HG02759 (cell line): ENCODE data around the gene CHST4.
A peak's percentile ranks its signal among the peaks of the same experiment; 100 is the strongest.
"Not testable (repeated sequence)": the region's sequence is repeated elsewhere in the genome, so short reads cannot be mapped to it uniquely, and the experiment has no call there.

Experiments used
- ATAC-seq: cut with Tn5 transposase; IDR thresholded peaks from one replicate; pipeline ENCODE4 v1.9.1; 2021; ENCODE audit warnings: mild to moderate bottlenecking, moderate library complexity; ENCODE audit not compliant: unreplicated experiment

The CHST4 gene

DNA sequence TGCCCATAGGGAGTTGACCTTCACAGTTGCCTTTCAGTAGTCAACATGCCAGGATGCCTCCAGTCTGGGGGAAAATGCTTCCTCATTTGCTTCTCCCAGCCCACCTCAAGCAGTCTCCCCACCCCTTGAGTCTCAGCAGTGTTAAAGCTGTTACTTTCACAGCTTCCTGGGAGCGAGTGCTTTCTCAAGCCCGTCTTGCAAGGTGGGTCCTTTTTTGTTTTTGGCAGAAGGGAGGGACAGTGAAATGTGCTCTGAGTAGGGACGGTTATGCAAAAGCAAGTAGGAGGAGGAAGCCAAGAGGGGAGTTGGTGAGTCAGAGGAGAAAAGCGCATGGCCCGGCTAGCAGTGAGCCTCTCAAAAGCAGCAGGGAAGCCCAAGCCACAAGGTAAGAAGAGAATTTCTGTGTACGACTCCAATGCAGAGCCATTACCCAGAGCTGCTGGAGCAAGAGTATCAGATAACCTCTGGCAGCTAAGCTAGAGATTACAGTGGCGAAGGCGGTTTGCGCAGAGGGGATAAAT lies at the start of gene CHST4:
Gene CHST4 (plus strand): TSS at position 316 of the 521 bp plus-strand sequence. CDS start 10,252 bp downstream, outside the sequence.
- ATAC-seq, result no peak

DNA sequence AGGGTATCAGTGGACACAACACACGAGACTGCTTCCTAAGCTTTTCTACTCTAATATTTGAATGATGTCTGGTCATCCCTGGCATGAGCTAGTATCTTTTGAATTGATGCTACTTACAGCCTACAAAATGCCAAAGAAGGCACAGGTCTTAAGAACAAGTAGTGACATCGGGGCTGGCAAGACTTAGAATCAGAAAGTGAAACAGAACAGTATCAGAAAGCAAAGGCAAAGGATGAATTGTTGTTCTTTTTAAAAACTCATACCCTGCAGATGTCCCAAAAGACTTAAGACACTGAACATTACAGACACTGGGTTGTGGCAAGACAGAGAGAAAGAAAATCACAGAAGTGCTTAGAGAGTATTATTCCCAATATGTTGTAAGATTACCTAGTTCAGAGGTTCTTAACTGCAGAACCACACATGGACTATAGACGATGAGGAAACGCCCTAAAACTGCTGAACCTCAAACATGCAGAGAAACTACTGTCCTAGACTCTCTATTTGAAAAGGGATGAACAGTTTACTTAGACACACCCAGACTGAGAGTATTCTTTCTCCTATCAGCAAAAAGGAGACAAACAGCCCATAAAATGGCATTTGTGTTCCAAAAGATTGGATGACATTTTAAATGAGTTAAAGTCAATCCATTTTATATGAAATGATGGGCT lies 49.6 kb upstream of the CHST4 start:
- no peak for ATAC-seq

DNA sequence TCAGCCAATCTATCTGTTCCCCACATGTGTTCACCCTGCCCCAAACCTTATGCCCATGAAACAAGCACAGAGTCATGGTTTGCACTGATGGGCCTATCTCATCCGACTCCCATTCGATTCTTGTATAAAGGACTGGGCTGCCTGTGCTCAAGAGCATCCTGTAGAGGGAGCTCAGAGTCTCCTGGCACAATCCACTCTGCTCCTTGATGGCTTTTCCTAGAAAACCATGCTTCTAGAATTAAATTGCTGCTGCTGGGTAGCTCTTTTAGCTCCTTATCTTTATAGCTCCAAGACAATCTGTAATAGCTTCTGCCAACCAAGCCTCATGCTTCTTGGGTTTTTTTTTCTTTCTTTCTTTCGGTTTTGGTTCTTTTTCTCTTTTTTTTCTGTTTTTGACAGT lies 46.8 kb upstream of the CHST4 start:
- no peak for ATAC-seq

DNA sequence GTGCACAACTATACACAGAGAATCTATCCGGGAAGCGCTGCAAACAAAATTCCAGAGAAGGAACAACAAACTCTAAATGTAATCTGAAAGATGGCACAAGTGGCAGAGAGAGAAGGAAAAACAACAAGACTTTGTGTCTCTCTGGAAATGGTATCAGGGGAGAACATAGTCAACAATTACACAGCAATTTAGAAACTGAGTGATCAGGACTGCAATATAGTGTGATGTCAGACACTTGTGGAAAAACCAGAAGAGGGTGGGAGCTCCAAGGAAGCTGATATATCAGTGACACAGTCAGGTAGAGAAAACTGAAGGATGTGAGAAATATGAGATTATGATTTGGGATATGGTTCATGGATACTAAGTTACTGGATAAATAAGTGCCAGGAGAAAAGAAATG lies 45.3 kb upstream of the CHST4 start:
- no peak for ATAC-seq

DNA sequence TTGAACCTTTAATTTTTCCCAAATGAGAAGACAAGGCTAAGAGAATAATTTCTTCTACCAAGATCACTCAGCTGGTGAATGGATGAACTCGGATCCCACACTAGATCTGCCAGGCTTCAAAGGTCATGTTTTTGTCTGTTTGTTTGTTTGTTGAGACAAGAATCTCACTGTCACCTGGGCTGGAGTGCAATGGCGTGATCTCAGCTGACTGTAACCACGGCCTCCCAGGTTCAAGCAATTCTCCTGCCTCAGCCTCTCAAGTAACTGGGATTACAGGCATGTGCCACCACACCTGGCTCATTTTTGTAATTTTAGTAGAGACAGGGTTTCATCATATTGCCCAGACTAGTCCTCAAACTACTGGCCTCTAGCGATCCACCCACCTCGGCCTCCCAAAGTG lies 43.7 kb upstream of the CHST4 start:
- no peak for ATAC-seq

DNA sequence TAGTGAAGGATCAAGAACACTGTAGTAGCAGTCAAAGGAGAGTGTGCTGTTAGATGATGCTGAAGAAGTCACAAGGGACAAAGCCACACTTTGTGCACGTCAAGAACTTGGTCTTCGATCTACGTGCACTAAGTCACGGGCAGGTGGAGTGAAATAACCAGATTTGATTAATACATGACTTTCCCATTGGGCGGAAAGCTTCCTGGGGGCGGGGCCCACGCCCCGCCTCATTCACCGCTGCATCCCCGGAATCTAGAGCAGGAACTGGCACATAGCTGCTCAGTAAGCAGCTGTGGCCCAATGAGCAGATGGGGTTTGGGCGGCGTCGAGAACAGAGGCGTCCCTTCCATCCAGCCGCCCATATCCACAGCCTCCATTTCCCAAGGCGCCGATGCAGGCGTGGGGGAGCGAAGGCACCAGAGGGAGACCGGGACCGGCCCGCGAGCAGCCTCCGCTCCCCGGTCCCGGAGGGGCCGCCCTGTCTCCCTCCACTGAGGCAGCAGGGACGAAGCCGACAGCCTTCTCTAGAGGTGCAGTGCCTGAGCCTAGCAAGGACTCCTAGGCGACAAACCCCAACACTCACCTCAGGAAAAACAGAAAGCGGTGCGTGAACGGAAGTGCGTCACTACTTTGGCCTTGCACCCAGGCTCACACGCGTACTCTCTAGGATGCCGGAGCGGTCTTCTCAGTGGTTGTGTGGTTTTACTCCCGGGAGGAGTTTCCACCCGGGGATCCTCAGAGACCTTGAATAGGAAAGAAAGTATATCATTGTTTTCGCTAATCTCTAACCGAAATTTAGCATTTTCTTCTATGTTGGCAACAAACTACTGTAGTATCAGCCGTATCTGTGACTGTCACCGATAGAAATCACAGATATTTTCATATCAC lies 42.0 kb upstream of the CHST4 start:
- ATAC-seq, result peak; percentile 91

DNA sequence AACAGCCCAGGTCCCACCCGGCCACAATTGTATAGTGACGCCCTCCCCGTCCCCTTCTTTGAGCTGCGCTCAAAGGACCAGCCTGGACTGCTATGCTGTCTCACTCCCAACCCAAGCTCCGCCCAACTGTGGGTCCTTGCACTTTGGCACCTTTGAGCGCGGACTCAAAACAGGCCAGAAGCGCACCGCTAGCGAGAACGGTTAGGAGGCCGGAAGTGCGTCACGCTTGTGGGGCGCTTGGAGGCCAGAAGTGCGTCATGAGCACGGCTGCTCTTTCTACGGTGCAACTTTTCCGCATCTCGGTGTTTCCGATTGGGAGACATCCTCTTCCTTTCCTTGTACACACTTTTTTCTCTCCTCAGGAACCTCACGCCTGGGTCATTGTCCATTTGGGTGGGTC lies 37.1 kb upstream of the CHST4 start, which contains the start of gene ZNF19:
Gene ZNF19 (minus strand): TSS at position 203 of the 400 bp plus-strand sequence. CDS start 7,210 bp downstream, outside the sequence.
- ATAC-seq, result no peak

DNA sequence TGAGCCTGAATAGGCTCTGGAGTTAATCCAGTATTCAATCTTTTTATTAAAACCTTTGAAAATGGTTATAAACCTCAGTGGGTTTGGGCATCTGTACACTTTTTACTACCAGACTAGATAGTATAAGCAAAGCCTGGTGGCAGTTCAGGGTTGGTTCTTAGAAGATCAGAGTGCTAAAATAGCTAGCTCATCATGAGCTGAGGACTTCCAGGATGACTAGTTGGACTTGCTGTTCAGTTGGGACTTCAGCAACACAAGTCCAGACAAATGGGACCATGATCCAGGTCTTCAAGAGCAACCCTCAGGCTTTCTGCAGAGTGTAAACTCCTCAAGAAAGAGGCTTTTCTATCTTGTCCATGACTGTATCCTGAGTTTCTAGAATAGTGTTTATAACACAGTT lies 35.9 kb upstream of the CHST4 start:
- ATAC-seq, result no peak

DNA sequence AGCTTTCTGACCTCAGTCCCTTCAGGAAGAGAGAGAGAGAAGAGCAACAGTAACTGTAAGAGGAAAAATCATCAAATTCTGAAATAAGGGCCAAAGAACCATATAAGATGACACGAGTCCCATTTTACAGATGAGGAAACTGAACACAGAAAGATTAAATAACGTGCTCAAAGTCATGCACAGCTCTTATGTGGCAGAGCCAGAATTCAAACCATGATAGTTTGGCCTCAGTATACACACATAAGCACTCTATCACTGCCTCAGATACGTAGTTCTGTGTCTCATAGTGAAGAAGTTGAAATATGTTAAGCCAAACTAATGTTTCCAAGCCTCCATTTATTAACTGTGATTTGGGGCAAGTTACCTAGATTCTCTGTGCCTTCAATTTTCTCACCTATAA lies 35.2 kb upstream of the CHST4 start:
- no peak for ATAC-seq

DNA sequence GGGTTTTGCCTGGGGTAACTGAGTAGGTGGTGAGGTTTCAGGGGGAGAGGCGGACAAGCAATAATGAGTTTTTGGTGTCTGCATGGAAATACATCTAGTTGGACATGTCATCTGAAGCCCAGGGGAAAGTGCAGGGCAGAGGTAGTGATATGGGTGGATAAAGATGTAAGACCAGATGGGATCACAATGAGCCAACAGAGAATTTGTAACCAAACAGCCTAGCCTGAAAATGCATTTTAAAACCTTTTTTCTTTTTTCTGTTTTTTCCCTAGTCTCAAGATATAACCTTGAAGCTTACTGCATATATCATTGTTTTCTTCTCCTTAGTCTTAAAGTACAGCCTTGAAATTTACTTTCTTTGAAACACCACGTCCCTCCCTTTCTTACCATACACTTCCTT lies 33.4 kb upstream of the CHST4 start:
- no peak for ATAC-seq

DNA sequence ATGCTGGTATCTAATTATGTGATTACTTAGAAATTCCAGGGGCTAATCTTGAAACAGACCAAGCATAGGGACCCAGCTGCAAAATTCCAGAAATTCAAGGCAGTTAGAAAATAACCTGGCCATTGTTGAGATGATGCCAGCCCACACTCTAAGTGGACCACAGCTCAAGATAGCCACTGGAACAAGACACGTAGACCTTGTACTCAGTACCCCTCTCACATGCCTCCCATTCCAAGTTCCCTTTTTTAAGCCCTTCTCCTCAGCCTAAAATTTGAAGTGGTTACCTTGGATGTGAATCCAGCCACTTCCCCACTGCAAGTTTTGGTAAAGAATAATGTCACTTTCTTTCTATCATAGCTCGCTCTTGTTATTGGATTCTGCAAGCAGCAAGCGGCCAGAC lies 33.0 kb upstream of the CHST4 start:
- ATAC-seq, result no peak

DNA sequence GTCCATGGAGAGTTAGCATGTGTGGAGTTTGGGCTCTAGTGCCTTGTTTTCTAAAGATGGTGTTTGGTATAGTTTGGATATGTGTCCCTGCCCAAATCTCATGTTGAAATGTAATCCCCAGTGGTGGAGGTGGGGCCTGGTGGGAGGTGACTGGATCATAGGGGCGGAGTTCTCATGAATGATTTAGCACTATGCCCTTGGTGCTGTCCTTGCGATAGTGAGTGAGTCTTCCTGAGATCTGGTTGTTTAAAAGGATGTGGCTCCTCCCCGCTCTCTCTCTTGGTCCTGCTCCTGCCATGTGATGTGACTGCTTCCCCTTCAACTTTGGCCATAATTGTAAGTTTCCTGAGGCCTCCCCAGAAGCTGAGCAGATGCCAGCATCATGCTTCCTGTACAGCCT lies 28.2 kb upstream of the CHST4 start:
- no peak for ATAC-seq

DNA sequence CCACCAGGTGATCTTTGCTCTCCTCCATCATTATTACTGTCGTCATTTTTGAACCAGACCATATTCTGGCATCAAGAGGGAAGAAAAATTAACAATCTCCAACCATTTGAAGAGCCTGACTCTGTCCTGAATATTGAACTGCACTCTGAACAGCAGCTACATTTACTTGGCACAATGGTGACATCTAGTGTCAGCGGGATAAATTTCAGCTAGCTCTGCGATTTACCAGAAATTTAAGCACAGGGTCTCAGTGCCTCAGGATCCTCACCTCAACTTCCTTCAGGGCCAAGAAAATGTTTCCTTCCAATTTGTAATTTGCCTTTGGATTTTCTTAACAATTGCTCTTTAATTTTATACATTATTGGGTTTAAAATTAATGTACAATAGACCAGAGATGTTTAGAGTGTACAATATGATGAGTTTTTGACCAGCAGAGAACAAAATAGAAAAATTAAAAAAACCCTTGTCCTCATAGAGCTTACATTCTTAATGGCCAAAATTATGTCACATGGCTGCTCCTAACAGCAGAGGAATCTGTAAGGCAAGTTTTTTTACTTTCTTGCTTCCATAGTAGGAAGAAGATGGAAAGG lies 26.4 kb upstream of the CHST4 start:
- ATAC-seq, result no peak

DNA sequence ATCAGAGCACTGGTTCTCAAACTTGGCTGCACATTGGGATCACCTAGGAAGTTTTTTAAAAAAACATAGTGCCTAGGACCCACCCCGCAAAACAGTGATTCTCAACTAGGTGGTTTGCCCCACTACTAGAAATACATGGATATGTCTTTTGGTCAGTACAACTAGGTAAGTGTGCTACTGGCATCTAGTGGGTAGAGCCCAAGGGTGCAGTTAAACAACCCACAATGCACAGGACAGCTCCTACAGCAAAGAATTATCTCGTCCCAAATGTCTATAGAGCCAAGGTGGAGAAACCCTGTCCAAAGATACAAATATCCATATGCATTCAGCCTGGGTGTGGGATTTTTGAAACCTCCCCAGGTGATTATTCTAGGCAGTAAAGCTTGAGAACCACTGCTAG lies 25.3 kb upstream of the CHST4 start:
- no peak for ATAC-seq

DNA sequence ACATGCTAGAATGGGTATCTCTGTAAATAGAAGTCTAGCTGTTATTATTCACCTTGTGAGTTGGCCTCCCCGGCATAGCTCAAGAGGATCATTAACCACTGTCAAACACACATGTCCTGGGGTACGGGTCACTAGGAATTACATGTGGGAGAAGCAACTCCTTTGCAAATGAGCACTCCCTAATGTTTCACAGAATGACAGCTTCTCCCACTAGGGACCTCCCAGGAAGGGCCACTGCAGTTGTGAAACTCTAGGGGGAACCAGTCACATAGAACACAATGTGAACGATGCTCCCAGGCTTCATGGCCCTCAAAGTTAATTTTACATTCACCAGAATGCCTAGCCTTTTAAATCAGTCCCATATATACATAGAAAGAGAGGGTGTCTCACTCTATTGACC lies 24.7 kb upstream of the CHST4 start:
- no peak for ATAC-seq

DNA sequence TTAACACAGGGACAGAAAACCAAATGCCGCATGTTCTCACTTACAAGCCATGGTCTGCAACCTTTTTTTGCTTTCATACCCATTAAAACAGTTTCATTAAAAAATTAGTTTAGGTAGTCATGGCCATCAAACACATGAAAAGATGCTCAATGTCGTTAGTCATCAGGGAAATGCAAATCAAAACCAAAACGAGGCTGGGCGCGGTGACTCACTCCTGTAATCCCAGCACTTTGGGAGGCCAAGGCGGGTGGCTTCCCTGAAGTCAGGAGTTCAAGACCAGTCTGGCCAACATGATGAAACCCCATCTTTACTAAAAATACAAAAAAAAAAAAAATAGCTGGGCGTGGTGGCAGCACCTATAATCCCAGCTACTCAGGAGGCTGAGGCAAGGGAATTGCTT lies 22.2 kb upstream of the CHST4 start:
- ATAC-seq, result not testable (repeated sequence)

DNA sequence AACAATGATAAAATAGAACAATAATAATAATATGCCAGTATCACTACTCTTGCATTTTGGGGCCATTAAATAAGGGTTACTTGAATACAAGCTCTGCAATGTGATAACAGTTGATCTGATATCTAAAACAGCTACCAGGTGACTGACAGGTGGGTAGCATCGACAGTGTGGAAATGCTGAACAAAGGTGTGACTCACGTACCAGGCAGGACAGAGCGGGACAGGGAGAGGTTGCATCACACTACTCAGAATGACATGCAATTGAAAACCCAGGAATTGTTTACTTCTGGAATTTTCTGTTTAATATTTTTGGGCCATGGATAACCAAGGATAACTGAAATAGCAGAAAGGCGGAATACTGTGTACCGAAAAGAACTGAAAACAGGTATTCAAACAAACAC lies 21.3 kb upstream of the CHST4 start:
- ATAC-seq, result no peak

DNA sequence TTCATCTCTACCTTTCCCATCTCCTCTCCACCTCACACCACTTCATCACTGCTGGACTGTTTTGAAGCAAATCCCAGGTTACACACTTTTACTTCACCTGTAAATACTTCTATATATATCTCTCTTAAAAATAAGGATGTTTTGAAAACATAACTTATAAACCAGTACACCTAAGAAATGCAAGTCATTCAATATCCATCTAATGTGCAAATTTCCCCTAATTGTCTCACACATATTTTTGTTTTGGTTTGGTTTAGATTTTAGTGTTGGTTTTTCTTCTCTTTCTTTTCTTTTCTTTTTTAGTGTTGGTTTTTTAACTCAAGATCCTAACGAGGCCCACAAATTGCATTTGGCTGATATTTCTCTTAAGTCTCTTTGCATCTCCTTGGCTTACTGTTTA lies 19.2 kb upstream of the CHST4 start:
- no peak for ATAC-seq

DNA sequence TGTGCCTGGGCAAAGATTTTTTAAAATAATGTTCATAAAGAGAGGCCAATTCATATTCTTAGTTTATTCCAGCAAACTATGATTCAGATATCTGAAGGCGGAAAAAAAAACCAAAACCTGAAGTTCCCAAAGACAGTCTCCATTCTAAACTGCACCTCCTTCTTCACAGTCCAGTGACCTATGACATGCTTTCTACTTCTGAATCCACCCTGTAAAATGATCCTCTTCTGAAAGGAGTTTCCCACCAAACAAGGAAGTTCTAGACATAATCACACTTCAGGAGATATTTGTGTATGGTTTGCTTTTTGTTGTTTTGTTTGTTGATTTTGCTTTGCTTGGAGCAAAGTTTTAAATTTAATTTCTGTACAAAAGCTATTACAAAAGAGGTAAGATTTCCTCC lies 12.9 kb upstream of the CHST4 start:
- ATAC-seq, result no peak

DNA sequence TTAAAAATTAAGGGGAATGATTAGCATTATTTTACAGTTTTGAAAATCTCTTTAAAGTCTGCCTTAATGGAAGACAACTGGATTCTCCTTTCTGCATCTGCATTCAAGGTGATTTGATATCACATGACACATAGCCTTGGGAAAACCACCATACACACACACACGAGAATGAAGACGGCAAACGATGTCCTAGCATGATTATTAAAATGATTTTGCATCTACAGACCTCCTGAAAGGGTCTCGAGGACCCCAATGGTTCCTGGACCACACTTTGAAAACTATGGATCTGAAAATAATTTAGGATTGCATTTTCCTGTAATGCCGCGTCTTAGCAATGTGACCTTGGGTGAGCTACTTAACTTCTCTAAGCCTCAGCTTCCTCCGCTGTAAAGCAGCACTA lies 11.8 kb upstream of the CHST4 start:
- ATAC-seq, result no peak

DNA sequence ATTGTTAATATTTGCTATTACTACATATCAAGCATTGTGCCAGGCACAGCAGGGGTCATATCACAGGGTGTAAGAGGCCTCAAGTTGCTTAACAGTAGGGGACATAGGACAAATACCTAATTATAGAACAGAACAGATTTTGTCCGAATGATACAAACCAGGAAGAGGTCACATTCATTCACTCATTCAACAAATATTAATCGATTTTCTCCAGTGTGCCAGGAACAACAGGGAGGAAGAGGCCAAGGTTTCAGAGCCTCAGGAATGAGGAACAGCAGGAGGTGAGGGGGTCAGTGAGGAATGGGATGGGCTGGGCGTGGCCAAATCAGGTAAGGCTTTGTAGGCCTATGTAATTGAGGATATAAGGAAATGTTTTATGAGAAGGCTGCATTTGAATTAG lies 11.2 kb upstream of the CHST4 start:
- ATAC-seq, result no peak

DNA sequence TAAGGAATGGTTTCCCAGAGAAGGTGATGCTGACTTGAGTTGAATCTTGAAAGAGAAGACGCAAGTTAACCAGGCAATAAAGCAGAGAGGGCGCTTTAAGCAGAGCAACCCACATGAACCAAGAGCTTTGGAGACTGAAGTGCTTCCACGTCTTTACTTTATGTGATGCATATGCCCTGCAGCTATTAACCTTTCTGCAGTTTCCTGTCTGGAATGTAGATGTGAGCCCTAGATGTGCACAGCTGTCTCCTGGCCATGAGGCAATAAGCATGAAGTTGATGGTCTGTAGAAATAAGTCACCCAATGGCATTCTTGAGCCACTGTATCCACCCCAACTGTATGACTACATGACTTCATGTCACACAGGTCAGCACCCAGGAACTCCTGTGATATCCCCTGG lies 5.7 kb upstream of the CHST4 start:
- ATAC-seq, result no peak
